Endothelial cell (in vitro differentiated cells): ENCODE results near the gene WDR48. TPM values are rescaled to one million over a fixed set of nuclear protein-coding genes. Genes with fewer than 3 reads are reported as not detected.

Source experiments
- DNase-seq: peaks from one replicate; pipeline ENCODE4 v3.0.0; 2021; ENCODE audit warnings: low spot score
- H3K27ac Mint-ChIP-seq: one replicate; pipeline ENCODE4 v1.8.0; 2021; ENCODE audit warnings: mixed read lengths, inconsistent platforms; ENCODE audit not compliant: unreplicated experiment
- H3K27me3 Mint-ChIP-seq: one replicate; pipeline ENCODE4 v1.8.0; 2021; ENCODE audit warnings: mild to moderate bottlenecking, moderate library complexity, mixed read lengths, inconsistent platforms; ENCODE audit not compliant: unreplicated experiment
- H3K36me3 Mint-ChIP-seq: one replicate; pipeline ENCODE4 v1.8.0; 2021; ENCODE audit warnings: mild to moderate bottlenecking, low read depth, mixed read lengths, inconsistent platforms; ENCODE audit not compliant: unreplicated experiment
- H3K4me1 Mint-ChIP-seq: one replicate; pipeline ENCODE4 v1.8.0; 2021; ENCODE audit warnings: mild to moderate bottlenecking, mixed read lengths, inconsistent platforms; ENCODE audit not compliant: unreplicated experiment
- H3K4me3 Mint-ChIP-seq: one replicate; pipeline ENCODE4 v1.8.0; 2021; ENCODE audit warnings: mild to moderate bottlenecking, mixed read lengths, inconsistent platforms; ENCODE audit not compliant: unreplicated experiment
- H3K9me3 Mint-ChIP-seq: one replicate; pipeline ENCODE4 v1.8.0; 2021; ENCODE audit warnings: mixed read lengths, inconsistent platforms; ENCODE audit not compliant: unreplicated experiment
- total RNA-seq: library from RNA; stranded (reverse); fragmentation: NEBNext Ultra II Directional; extraction: Animal tissue kit (Norgen Biotek cat#: 25700); gene quantifications from one replicate; pipeline ENCODE4 v1.2.1, GENCODE V29; 2021; ENCODE audit not compliant: unreplicated experiment
- TF ChIP-seq, protein P1 (sequence below): fragments of 200-600 bp; sonication (generic); IDR thresholded peaks from one replicate; pipeline ENCODE4 v1.5.0; 2021; ENCODE audit warnings: antibody characterized with exemption; ENCODE audit not compliant: unreplicated experiment

WDR48 gene
- total RNA-seq, 1 donor from 2014 or later, result 33.4 TPM

DNA sequence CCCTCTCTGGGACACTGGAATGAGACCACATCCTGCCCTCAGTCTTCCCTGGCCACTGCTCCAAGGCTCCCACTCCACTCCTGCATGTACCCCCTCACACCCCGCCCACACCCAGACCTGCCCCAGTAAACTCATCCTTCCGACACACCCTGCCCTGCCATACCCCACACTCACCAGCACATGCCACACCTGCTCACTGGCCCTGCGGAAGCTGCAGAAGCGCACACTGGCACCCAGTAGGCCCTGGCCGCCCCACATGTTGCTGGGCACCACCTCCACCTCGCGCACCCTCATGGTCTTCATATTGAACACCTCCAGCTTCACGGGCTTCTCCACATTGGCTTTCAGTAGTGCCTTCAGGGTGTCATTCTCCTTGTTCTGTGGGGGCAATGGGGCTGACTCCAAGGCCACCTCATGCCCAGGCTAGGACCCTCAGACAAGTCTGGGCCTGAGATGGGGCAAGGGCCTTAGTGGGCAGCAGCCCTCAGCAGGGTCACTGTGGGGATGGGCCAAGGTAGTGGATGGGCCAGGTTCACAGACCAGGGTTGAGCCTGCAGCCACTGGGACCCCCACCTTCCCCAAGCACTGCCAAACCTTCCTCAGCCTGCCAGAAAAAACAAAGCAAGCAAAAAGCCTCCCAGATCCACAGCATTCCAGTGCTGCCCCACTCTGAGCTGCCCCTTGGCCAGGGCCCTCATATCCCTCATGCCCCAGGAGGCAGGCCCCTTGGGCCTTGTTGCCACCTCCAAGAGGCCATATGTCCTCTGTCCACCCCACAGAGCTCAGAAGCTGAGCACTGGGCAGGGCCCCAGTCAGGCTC, 50.9 kb downstream of the WDR48 start:
- H3K4me3 Mint-ChIP-seq, result peak overlapping the region; percentile 76
- TF ChIP-seq, protein P1, sequence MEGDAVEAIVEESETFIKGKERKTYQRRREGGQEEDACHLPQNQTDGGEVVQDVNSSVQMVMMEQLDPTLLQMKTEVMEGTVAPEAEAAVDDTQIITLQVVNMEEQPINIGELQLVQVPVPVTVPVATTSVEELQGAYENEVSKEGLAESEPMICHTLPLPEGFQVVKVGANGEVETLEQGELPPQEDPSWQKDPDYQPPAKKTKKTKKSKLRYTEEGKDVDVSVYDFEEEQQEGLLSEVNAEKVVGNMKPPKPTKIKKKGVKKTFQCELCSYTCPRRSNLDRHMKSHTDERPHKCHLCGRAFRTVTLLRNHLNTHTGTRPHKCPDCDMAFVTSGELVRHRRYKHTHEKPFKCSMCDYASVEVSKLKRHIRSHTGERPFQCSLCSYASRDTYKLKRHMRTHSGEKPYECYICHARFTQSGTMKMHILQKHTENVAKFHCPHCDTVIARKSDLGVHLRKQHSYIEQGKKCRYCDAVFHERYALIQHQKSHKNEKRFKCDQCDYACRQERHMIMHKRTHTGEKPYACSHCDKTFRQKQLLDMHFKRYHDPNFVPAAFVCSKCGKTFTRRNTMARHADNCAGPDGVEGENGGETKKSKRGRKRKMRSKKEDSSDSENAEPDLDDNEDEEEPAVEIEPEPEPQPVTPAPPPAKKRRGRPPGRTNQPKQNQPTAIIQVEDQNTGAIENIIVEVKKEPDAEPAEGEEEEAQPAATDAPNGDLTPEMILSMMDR, result no peak
- peaks cover 57% of the 10 kb centered on the region for H3K4me1 Mint-ChIP-seq
- peaks cover 33% of the 10 kb centered on the region for H3K36me3 Mint-ChIP-seq
- H3K9me3 Mint-ChIP-seq, result no peaks in the 10 kb centered on the region
- H3K27ac Mint-ChIP-seq, result peak overlapping the region; percentile 76
- DNase-seq, result no peak
- H3K27me3 Mint-ChIP-seq, result peaks cover 24% of the 10 kb centered on the region

DNA sequence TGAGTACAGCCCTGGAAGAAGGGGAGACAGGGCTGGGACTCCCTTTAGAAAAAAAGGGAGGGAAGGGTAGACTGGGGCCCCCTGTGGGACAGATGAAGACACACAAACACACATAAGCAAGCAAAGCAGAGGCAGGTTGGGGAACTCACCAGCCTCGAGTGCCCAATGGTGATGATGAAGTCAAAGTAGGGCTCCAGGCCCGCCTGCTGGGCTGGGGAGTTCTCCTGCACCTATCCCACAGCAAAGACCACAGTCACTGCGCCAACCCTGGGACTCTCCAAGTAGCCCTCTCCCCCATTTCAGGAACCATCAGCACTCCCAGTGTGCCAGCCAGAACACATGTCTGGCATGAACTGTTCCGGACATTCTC, 51.5 kb downstream of the WDR48 start:
- Mint-ChIP-seq H3K27me3 (peaks cover 30% of the 10 kb centered on the region), H3K4me3 (peak overlapping the region; percentile 74), H3K4me1 (peaks cover 61% of the 10 kb centered on the region), H3K36me3 (peaks cover 38% of the 10 kb centered on the region), H3K27ac (peak overlapping the region; percentile 74), H3K9me3 (no peaks in the 10 kb centered on the region)
- TF ChIP-seq, protein P1, result no peak
- DNase-seq, result no peak

DNA sequence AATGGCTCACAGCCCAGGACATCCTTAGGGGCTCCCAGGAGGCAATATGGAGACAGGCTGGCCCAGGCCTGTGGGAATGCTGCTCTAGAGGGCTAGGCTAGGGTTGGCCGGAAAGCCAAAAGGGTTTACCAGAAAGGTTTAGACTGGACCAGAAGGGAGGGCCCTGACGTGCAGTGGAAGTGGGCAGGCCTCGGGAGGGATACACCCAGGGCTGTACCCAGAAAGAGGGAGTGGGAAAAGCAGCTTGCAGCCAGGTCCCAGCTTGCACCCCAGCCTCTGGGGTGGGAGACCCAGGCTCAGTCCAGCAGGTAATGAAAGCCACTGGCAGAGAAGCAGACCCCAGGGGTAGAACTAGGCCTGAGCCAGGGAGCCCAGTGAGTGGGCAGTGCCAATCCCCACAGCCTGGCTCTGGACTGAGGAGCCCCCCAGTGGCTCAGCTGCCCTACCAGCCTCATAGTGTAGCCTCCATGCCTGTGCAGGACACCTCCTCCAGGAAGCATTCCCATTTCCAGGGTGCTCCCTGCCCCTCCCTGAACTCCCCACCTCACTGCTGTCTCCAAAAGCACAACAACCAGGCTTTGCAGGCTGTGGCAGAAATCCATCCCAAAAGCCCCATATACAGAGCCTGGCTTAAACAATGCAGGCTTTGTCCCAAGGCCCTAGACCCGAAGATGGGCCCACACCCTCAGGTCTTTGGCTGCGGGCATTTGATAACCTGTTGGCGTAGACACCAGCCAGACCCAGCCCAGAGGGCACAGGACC, 52.2 kb downstream of the WDR48 start:
- TF ChIP-seq, protein P1, result no peak
- Mint-ChIP-seq H3K27ac (peak overlapping the region; percentile 74), H3K9me3 (no peaks in the 10 kb centered on the region), H3K27me3 (peaks cover 34% of the 10 kb centered on the region), H3K4me1 (peaks cover 67% of the 10 kb centered on the region), H3K4me3 (peak overlapping the region; percentile 74), H3K36me3 (peaks cover 41% of the 10 kb centered on the region)
- DNase-seq, result no peak

DNA sequence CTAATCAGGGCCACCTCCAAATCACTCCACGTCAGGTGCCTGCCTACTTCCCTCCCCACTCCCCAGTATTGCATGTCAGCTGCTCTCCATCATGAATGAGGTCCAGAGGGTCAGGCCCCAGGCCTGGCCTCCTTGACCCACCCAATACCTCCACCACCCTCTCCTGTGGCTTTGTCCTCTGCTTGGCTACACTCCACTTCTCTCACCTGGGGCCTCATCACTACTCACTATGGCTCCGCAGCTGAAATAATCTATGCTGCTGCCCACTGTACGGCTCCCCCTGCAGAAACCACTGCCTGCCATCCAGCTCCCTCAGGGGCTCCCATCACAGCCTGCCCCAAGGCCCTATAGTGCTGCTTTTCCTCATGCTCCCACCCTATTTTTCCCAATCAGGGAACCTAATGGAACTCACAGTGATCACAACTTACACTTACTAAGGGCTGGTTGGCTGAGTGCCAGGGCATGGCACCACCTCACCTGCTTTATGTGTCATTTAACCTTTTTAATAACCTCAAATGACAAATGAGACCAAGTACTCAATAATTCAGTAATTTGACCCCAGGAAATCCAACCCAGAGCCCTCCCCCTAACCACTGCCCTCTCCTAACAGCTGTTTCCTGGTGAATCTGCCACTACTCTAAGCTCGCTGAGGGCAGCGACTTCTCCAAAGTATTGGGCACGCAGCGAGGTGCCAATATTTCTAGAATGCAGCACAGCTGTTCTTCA, 53.3 kb downstream of the WDR48 start:
- Mint-ChIP-seq H3K27me3 (peaks cover 32% of the 10 kb centered on the region), H3K9me3 (no peaks in the 10 kb centered on the region), H3K4me3 (peak overlapping the region; percentile 81), H3K27ac (peak overlapping the region; percentile 43), H3K4me1 (peaks cover 67% of the 10 kb centered on the region), H3K36me3 (peaks cover 41% of the 10 kb centered on the region)
- no peak for DNase-seq
- TF ChIP-seq, protein P1, result no peak
